Caco-2 (cell line): ENCODE measurements around the gene IKZF3. TPM values are rescaled to one million over a fixed set of nuclear protein-coding genes. Genes with fewer than 3 reads are reported as not detected.

Experiments
- BruUV-seq: library from RNA; stranded (reverse); fragments of 400-500 nt; replicated peaks from 2 replicates; lab custom pipeline; 2021; lab: Mats Ljungman, UMichigan
- CTCF ChIA-PET: fragments of 300-600 bp; sonication (Branson Sonifier 250); formaldehyde crosslinking; loops from one replicate; lab custom pipeline; 2022; ENCODE audit warnings: antibody characterized with exemption; lab: Charles Lee
- POLR2A ChIA-PET: fragments of 300-600 bp; sonication (Branson Sonifier 250); formaldehyde crosslinking; loops from one replicate; lab custom pipeline; 2022; ENCODE audit warnings: antibody characterized with exemption; lab: Charles Lee
- DNase-seq, 2 experiments: peaks; one replicate each; pipeline versions ENCODE4 v3.0.0 to v3.0.0-alpha.2; 2020 to 2022
- H3K27me3 ChIP-seq: replicated peaks from 2 replicates; pipeline ENCODE4 v1.6.0; 2011; ENCODE audit warnings: low read length; ENCODE audit not compliant: control insufficient read depth, insufficient read depth
- H3K36me3 ChIP-seq: 2 replicates; pipeline ENCODE4 v1.5.1; 2011; ENCODE audit warnings: low read length; ENCODE audit not compliant: control insufficient read depth, insufficient read depth
- H3K4me1 ChIP-seq: fragments of 250-450 bp; sonication (Bioruptor Pico); 2 replicates; pipeline ENCODE4 v1.5.1; 2020; ENCODE audit warnings: mild to moderate bottlenecking
- H3K4me3 ChIP-seq: 2 replicates; pipeline ENCODE4 v1.5.1; 2011; ENCODE audit warnings: low read depth, mild to moderate bottlenecking, control low read depth, low read length
- H3K9me3 ChIP-seq: fragments of 250-450 bp; sonication (Bioruptor Pico); 2 replicates; pipeline ENCODE4 v1.5.1; 2020; ENCODE audit warnings: mild to moderate bottlenecking, moderate library complexity
- H3K27ac Mint-ChIP-seq: one replicate; pipeline ENCODE4 v1.8.0; 2022; ENCODE audit warnings: mixed read lengths; ENCODE audit not compliant: unreplicated experiment
- H3K27me3 Mint-ChIP-seq: one replicate; pipeline ENCODE4 v1.8.0; 2022; ENCODE audit warnings: mixed read lengths; ENCODE audit not compliant: insufficient read depth, unreplicated experiment
- H3K36me3 Mint-ChIP-seq: one replicate; pipeline ENCODE4 v1.8.0; 2022; ENCODE audit warnings: mild to moderate bottlenecking, mixed read lengths; ENCODE audit not compliant: insufficient read depth, unreplicated experiment
- H3K4me1 Mint-ChIP-seq: one replicate; pipeline ENCODE4 v1.8.0; 2022; ENCODE audit warnings: low read depth, mixed read lengths; ENCODE audit not compliant: unreplicated experiment
- H3K4me3 Mint-ChIP-seq: one replicate; pipeline ENCODE4 v1.8.0; 2022; ENCODE audit warnings: mild to moderate bottlenecking, moderate library complexity, mixed read lengths; ENCODE audit not compliant: unreplicated experiment
- H3K9me3 Mint-ChIP-seq: one replicate; pipeline ENCODE4 v1.8.0; 2022; ENCODE audit warnings: mixed read lengths; ENCODE audit not compliant: unreplicated experiment
- intact Hi-C: fragments of 100-400 bp; cut with micrococcal nuclease; formaldehyde crosslinking; loops from one replicate; pipeline ENCODE4 v1.10.0; 2022; ENCODE audit not compliant: unreplicated experiment
- total RNA-seq: library from RNA; stranded (reverse); gene quantifications from 2 replicates; pipeline ENCODE4 v1.2.3, GENCODE V29; 2022
- TF ChIP-seq, protein P1 (sequence below), 2 experiments: fragments of 200-600 bp in 1 of 2; IDR thresholded peaks; 1 replicate in 1 of 2; 2 replicates in 1 of 2; pipeline versions ENCODE4 v1.5.1 to v1.8.0; 2011 to 2022; ENCODE audit warnings: antibody characterized with exemption in 1 of 2, control low read depth in 1 of 2, inconsistent platforms in 1 of 2, low read depth in 1 of 2, low read length in 1 of 2, mild to moderate bottlenecking in 1 of 2, moderate library complexity in 1 of 2; ENCODE audit not compliant: insufficient read depth in 1 of 2, severe bottlenecking in 1 of 2, unreplicated experiment in 1 of 2

IKZF3 gene
- total RNA-seq, 1 experiment from 2014 or later: 2.8 TPM

GRCh38 chr17:39794249-39794970 lies 69.7 kb downstream of the IKZF3 start:
- no peaks in the 10 kb centered on the region for H3K4me1 Mint-ChIP-seq
- no peak overlapping the region for H3K4me3 Mint-ChIP-seq
- ChIA-PET CTCF (no interaction called here), POLR2A (no interaction called here)
- Histone ChIP-seq H3K9me3 (no peaks in the 10 kb centered on the region), H3K4me1 (no peaks in the 10 kb centered on the region), H3K4me3 (no peak overlapping the region), H3K36me3 (no peaks in the 10 kb centered on the region), H3K27me3 (no peaks in the 10 kb centered on the region)
- H3K36me3 Mint-ChIP-seq: no peaks in the 10 kb centered on the region
- H3K9me3 Mint-ChIP-seq: peaks cover 6% of the 10 kb centered on the region
- TF ChIP-seq, protein P1, sequence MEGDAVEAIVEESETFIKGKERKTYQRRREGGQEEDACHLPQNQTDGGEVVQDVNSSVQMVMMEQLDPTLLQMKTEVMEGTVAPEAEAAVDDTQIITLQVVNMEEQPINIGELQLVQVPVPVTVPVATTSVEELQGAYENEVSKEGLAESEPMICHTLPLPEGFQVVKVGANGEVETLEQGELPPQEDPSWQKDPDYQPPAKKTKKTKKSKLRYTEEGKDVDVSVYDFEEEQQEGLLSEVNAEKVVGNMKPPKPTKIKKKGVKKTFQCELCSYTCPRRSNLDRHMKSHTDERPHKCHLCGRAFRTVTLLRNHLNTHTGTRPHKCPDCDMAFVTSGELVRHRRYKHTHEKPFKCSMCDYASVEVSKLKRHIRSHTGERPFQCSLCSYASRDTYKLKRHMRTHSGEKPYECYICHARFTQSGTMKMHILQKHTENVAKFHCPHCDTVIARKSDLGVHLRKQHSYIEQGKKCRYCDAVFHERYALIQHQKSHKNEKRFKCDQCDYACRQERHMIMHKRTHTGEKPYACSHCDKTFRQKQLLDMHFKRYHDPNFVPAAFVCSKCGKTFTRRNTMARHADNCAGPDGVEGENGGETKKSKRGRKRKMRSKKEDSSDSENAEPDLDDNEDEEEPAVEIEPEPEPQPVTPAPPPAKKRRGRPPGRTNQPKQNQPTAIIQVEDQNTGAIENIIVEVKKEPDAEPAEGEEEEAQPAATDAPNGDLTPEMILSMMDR (IDR thresholded peaks at IDR 0.05; ENCODE audit: insufficient read depth in 1 of 2, low read depth in 1 of 2, low read length in 1 of 2, severe bottlenecking in 1 of 2, unreplicated experiment in 1 of 2): no peak
- no peaks in the 10 kb centered on the region for H3K27me3 Mint-ChIP-seq
- intact Hi-C loops: no loop called here
- no peak for DNase-seq
- no peak overlapping the region for H3K27ac Mint-ChIP-seq
- BruUV-seq: no TSS peak

GRCh38 chr17:39793301-39793872 lies 70.7 kb downstream of the IKZF3 start:
- H3K27ac Mint-ChIP-seq: no peak overlapping the region
- no peaks in the 10 kb centered on the region for H3K27me3 ChIP-seq
- no peaks in the 10 kb centered on the region for H3K36me3 ChIP-seq
- no peaks in the 10 kb centered on the region for H3K9me3 ChIP-seq
- no TSS peak for BruUV-seq
- intact Hi-C loops: no loop called here
- no peak overlapping the region for H3K4me3 ChIP-seq
- TF ChIP-seq, protein P1 (IDR thresholded peaks at IDR 0.05; ENCODE audit: insufficient read depth in 1 of 2, low read depth in 1 of 2, low read length in 1 of 2, severe bottlenecking in 1 of 2, unreplicated experiment in 1 of 2): no peak
- no peaks in the 10 kb centered on the region for H3K4me1 ChIP-seq
- POLR2A ChIA-PET: no interaction called here
- H3K27me3 Mint-ChIP-seq: no peaks in the 10 kb centered on the region
- CTCF ChIA-PET: no interaction called here
- no peak overlapping the region for H3K4me3 Mint-ChIP-seq
- no peak for DNase-seq
- no peaks in the 10 kb centered on the region for H3K36me3 Mint-ChIP-seq
- peaks cover 6% of the 10 kb centered on the region for H3K9me3 Mint-ChIP-seq
- no peaks in the 10 kb centered on the region for H3K4me1 Mint-ChIP-seq

DNA sequence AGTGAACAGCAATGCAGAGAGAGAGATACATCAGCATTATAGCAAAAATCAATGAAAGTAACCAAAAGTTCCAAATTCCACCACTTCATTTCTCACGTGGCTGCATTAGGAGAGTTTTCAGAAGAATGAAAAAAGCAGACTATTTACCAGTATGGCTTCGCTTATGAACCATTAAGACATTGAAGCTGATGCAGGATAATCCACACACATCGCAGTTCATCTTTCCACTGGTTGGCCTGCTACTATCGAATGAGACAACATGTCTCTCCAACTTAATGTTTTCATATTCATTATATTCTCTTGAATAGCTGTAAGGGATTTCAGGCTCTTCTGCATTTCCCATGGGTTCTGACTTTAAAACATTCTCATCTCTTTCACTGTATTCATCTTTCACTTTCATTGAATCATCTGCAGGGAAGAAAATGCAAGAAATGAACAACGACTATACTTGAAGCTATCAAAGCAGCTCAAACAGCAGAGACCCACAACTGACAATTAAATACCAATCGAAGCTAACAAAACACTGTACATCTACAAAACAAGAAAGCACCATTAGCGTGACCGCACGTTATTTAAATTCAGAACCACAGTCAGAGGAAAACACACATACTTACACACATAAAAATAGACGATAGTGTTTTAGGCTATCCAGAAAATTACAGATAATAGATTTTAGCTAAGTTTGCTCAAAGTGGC lies 71.4 kb downstream of the IKZF3 start:
- Histone ChIP-seq H3K4me1 (no peaks in the 10 kb centered on the region), H3K27me3 (no peaks in the 10 kb centered on the region), H3K4me3 (no peak overlapping the region), H3K9me3 (no peaks in the 10 kb centered on the region), H3K36me3 (no peaks in the 10 kb centered on the region)
- Mint-ChIP-seq H3K9me3 (peaks cover 6% of the 10 kb centered on the region), H3K4me1 (no peaks in the 10 kb centered on the region), H3K4me3 (no peak overlapping the region), H3K27ac (no peak overlapping the region), H3K27me3 (no peaks in the 10 kb centered on the region), H3K36me3 (no peaks in the 10 kb centered on the region)
- BruUV-seq: no TSS peak
- TF ChIP-seq, protein P1 (IDR thresholded peaks at IDR 0.05; ENCODE audit: insufficient read depth in 1 of 2, low read depth in 1 of 2, low read length in 1 of 2, severe bottlenecking in 1 of 2, unreplicated experiment in 1 of 2): no peak
- no peak for DNase-seq
- ChIA-PET CTCF (no interaction called here), POLR2A (no interaction called here)
- intact Hi-C loops: no loop called here
